Pancreas (tissue), 10 donors: ENCODE data around the gene RAI1. TPM values are rescaled to one million over a fixed set of nuclear protein-coding genes. Genes with fewer than 3 reads are reported as not detected.
A peak's percentile ranks its signal among the peaks of the same experiment; 100 is the strongest.

ENCODE experiments used
- ATAC-seq, 4 donors: fragments of 200-7000 bp; cut with Tn5 transposase; one replicate each; pipeline versions ENCODE4 v1.8.0 to v1.9.1; 2020; ENCODE audit warnings: mild to moderate bottlenecking in 4 of 4, moderate library complexity in 4 of 4
- DNase-seq, 6 donors: peaks; one replicate each; pipeline ENCODE4 v3.0.0-alpha.2; 2020
- FAIRE-seq: peaks from 2 replicates; lab custom pipeline; 2012; peaks lifted over from hg19 to GRCh38; lab: Jason Lieb, UNC
- H3K27ac ChIP-seq, 4 donors: fragments of 200-600 bp; sonication (generic); 1 replicate in 3 of 4; 2 replicates in 1 of 4; pipeline versions ENCODE4 v1.5.0 to v1.8.0; 2020
- H3K27me3 ChIP-seq, 4 donors: fragments of 200-600 bp; one replicate each; pipeline ENCODE4 v1.8.0; 2021
- H3K36me3 ChIP-seq, 3 donors: fragments of 200-600 bp; sonication (generic) in 1 of 3; one replicate each; pipeline versions ENCODE4 v1.5.0 to v1.8.0; 2020 to 2021
- H3K4me1 ChIP-seq, 3 donors: fragments of 200-600 bp; one replicate each; pipeline ENCODE4 v1.8.0; 2021
- H3K4me3 ChIP-seq, 4 donors: fragments of 200-600 bp; sonication (generic) in 2 of 4; one replicate each; pipeline versions ENCODE4 v1.5.0 to v1.8.0; 2020 to 2021
- H3K9me3 ChIP-seq, 4 donors: fragments of 200-600 bp; one replicate each; pipeline ENCODE4 v1.8.0; 2021
- WGBS, 2 donors: extraction: QIAGEN DNeasy Blood & Tissue Kit; methylation state at CpG; one replicate each; pipeline ENCODE4 v1.1.7; 2013; 5-methylcytosine and 5-hydroxymethylcytosine counted together
- intact Hi-C, 3 donors: fragments of 100-400 bp; cut with DNase I; formaldehyde crosslinking; loops; one replicate each; pipeline versions ENCODE4 v1.11.1 to v1.14.2; 2022
- polyA plus RNA-seq, 2 donors: library from polyadenylated mRNA; stranded (reverse); fragments of 200-250 nt; gene quantifications; one replicate each; pipeline ENCODE4 v1.2.3, GENCODE V29; 2013
- total RNA-seq, 6 donors: library from RNA; stranded (reverse); fragmentation: NEBNext Ultra II Directional in 4 of 6; extraction: Animal tissue kit (Norgen Biotek cat#: 25700) in 4 of 6; gene quantifications; one replicate each; pipeline versions ENCODE4 v1.2.1 to v1.2.4, GENCODE V29; 2021 to 2023
- TF ChIP-seq, protein P1 (sequence below), 4 donors: fragments of 200-600 bp; sonication (generic) in 3 of 4; IDR thresholded peaks; one replicate each; pipeline versions ENCODE4 v1.5.0 to v1.8.0; 2021; ENCODE audit warnings: antibody characterized with exemption in 4 of 4
- donor health status: healthy with polysubstance abuse.
- donor health status: DM: no; HTN: no; CAD: no; lungs with moderate emphysema.
- donor health status: DM: no; HTN: no; CAD: no.
- donor health status: control.
- donor health status: control.
- donor health status: Bipolar disorder and iron deficiency.
- donor health status: DM: yes; HTN: yes; CAD: no.
- donor health status: DM: no; HTN: no; CAD: no.
- donor health status: DM: no; HTN: no; CAD: no.
- donor health status: DM: yes; HTN: yes; CAD: no.

The RAI1 gene
- total and polyA plus RNA-seq, 8 donors, result 12.1 to 23.9 (median 16.7) TPM

DNA sequence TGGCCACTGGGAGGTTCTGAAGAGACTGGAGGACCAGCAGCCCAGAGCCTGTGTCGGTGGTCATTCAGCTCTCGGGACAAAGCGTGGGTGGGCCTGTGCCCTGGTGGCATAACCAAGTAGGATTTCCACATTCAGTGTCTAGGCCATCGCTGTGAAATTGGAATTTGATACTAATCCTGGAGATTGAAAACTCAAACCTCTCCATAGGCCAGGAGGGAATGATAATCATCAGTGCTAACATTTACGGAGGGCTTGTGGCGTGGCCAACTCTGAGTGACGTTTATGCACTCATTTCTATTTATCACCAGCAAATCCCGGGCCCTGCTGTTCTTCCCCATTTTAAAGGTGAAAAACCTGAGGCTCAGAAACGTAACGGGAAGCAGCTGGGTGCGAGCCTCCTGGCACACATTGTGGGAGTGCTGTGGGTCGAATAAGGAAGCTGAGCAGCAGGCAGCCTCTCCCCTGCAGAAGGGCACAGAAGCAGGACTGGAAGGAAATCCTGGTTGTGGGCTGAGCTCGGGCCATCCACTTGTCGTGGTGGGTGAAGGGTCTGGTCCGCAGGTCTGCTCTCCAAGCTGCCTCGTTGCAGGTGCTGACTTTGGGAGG lies 33.1 kb downstream of the RAI1 start:
- TF ChIP-seq, protein P1, sequence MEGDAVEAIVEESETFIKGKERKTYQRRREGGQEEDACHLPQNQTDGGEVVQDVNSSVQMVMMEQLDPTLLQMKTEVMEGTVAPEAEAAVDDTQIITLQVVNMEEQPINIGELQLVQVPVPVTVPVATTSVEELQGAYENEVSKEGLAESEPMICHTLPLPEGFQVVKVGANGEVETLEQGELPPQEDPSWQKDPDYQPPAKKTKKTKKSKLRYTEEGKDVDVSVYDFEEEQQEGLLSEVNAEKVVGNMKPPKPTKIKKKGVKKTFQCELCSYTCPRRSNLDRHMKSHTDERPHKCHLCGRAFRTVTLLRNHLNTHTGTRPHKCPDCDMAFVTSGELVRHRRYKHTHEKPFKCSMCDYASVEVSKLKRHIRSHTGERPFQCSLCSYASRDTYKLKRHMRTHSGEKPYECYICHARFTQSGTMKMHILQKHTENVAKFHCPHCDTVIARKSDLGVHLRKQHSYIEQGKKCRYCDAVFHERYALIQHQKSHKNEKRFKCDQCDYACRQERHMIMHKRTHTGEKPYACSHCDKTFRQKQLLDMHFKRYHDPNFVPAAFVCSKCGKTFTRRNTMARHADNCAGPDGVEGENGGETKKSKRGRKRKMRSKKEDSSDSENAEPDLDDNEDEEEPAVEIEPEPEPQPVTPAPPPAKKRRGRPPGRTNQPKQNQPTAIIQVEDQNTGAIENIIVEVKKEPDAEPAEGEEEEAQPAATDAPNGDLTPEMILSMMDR (IDR thresholded peaks at IDR 0.05), result no peak
- ATAC-seq (no peak), FAIRE-seq (no peak), DNase-seq (no peak)
- Histone ChIP-seq H3K36me3 (no peaks in the 10 kb centered on the region), H3K4me3 (no peak overlapping the region), H3K27me3 (no peaks in the 10 kb centered on the region), H3K4me1 (peaks cover 11 to 36% (median 13%) of the 10 kb centered on the region in 3 donors), H3K27ac (peak overlapping the region; percentile 4 to 64 (median 40)), H3K9me3 (no peaks in the 10 kb centered on the region)
- intact Hi-C loops, result no loop called here
- WGBS, 2 donors, result 58 to 62% methylated on average over 16 of the region's 16 CpGs

DNA sequence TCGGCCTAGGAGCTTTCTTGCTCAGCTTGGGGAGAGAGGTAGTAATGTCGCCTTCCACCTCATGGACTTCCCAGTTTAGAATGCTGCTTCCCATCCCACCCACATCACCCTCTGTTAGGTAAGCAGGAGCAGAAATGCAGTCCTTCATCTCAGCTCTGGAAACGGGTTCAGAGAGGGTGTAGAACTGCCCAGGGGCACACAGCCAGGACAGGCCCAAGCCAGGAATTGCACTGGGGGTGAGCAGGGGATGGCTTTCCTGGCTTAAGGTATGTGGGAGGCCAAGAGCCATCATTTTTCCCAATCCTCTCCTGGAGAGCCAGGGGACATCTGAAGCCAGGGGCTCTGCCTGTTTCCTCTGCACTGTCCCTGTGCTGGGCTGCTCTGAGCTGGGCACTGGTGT lies 33.6 kb downstream of the RAI1 start:
- Histone ChIP-seq H3K9me3 (no peaks in the 10 kb centered on the region), H3K4me1 (peaks cover 11 to 36% (median 13%) of the 10 kb centered on the region in 3 donors), H3K27me3 (no peaks in the 10 kb centered on the region), H3K27ac (peak overlapping the region in 2 of 4 donors; percentile 47 to 64), H3K36me3 (no peaks in the 10 kb centered on the region), H3K4me3 (no peak overlapping the region)
- TF ChIP-seq, protein P1 (IDR thresholded peaks at IDR 0.05), result no peak
- intact Hi-C loops, result no loop called here
- no peak for FAIRE-seq
- no peak for DNase-seq
- ATAC-seq, result no peak
- 77 to 84% methylated on average over 3 of the region's 3 CpGs for WGBS, 2 donors

DNA sequence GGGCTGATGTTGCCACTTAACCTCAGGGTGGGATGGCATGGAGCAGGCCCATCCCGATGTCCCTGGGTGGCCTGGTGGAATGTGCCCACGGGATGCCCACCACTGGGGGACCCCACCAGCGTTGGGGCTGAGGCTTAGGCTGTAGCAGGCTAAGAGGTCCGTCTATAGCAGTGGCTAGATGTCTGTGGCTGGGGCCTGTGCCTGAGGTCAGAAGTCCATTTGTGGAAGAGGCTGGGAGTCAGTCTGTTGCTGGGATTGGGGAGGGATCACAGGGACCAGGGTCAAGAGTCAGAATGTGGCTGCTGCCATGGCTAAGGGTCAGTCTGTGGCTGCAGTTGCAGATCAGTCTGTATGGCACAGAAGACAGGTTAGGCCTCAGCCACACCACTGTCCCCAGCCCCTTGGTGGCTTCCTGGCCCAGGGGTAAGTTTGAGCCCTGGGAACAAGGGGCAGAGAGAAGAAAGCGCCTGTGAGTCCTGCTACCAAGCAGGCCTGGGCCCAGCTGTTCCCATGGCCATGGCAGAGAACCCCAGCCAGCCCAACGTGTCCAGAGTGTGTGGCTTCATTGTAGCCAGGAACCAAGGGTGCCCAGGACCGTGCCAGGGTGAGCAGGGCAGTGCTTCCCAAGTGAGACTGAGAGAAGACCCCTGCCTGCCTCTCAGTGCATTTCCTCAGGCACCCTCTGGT lies 35.7 kb downstream of the RAI1 start:
- H3K27ac ChIP-seq, result no peak overlapping the region
- H3K4me1 ChIP-seq, result peaks cover under 1 to 17% (median 6%) of the 10 kb centered on the region in 3 donors
- no peak for FAIRE-seq

DNA sequence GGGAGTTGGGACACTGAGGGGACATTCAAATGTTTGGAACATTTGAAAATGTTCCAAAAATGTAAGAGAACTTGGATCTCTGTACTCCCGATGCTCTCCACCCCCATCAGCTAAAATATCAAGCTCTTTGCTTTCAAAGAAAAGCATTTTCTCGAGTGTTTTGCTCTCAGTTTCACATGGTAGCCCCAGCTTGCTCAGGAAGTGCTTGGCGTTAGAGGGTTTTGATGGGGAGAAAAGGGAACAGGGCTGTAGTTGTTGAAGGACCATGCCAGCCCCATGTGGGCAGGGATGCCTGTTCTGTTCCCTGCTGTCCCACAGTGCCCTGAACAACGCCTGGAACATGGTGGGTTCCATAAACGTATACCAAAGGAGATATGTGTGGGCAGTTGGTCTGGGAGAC lies 37.0 kb downstream of the RAI1 start:
- no peak for FAIRE-seq
- no peak for ATAC-seq
- Histone ChIP-seq H3K4me3 (no peak overlapping the region), H3K36me3 (no peaks in the 10 kb centered on the region), H3K9me3 (no peaks in the 10 kb centered on the region), H3K27me3 (no peaks in the 10 kb centered on the region), H3K4me1 (peaks cover 0 to 13% (median 6%) of the 10 kb centered on the region in 3 donors), H3K27ac (no peak overlapping the region)
- intact Hi-C loops, result no loop called here
- TF ChIP-seq, protein P1 (IDR thresholded peaks at IDR 0.05), result no peak
- WGBS, 2 donors, result 78 to 79% methylated on average over 5 of the region's 5 CpGs
- DNase-seq, result no peak

More for the DNA sequence above, 35.7 kb downstream of the RAI1 start:
- intact Hi-C loops, result no loop called here
- no peak overlapping the region for H3K4me3 ChIP-seq
- H3K36me3 ChIP-seq, result no peaks in the 10 kb centered on the region
- TF ChIP-seq, protein P1 (IDR thresholded peaks at IDR 0.05), result no peak
- H3K27me3 ChIP-seq, result no peaks in the 10 kb centered on the region
- H3K9me3 ChIP-seq, result no peaks in the 10 kb centered on the region
- ATAC-seq, result no peak
- 72 to 77% methylated on average over 7 of the region's 7 CpGs for WGBS, 2 donors
- no peak for DNase-seq
